AG09309 (cell line): ENCODE data around the gene ELMO3.
A peak's percentile ranks its signal among the peaks of the same experiment; 100 is the strongest.

Source experiments
- DNase-seq: peaks from one replicate; pipeline ENCODE4 v3.0.0-alpha.2; 2010; ENCODE audit warnings: low read depth
- H3K4me3 ChIP-seq: 2 replicates; pipeline ENCODE4 v1.5.1; 2011; ENCODE audit warnings: mild to moderate bottlenecking, low read depth, low read length, moderate library complexity; ENCODE audit not compliant: control insufficient read depth
- CTCF ChIP-seq: IDR thresholded peaks from 2 replicates; pipeline ENCODE4 v1.5.1; 2011; ENCODE audit warnings: mild to moderate bottlenecking, low read depth, low read length, inconsistent platforms; ENCODE audit not compliant: insufficient read depth, control insufficient read depth; ENCODE audit errors: missing control alignments

The ELMO3 gene

GRCh38 chr16:67199011-67199807 lies at the start of gene ELMO3:
Gene ELMO3 (plus strand): TSS chr16:67199131. CDS start chr16:67199327, 196 bp downstream.
- H3K4me3 ChIP-seq: no peak within 1 kb of the TSS
- DNase-seq: no peak
- peak; percentile 21 for TF ChIP-seq CTCF

DNA sequence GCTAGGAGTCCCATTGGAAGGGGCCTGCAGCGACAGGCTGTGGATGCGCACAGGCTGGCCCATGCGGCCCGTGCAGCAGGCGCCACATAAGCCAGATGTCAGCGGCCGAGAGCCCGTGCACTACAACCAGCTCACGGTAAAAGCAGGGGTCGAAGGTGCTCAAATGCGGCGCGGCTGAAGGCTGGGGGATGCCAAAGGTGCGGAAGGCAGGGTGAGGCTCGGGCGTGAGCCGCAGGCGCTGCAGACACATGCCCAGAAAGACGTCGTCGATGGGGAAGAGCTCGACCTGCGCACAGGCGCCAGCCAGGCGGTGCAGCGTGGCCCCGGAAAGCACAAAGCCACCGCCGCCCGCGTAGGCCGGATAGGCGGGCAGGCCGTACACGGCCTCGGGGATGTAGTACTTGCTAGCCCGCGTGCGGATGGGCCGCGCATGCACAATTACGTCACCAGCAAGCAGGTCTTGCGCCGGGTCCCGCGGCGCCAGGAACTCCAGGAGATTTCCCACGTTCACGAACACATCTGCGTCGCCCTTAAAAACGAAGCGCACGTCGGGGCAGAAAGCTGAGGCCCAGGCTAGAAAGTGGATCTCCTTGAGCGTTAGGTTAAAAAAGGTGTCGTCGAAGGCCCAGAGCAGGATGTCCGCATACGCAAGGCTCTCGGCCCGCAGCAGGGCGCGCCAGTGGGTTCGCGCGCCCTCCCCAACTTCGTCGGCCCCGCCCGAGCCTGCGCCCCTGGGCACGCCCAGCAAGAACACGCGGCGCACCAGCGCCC lies 49.5 kb upstream of the ELMO3 start:
- H3K4me3 ChIP-seq: no peak overlapping the region
- no peak for DNase-seq
- no peak for TF ChIP-seq CTCF

GRCh38 chr16:67150047-67150832 lies 48.7 kb upstream of the ELMO3 start:
- no peak for TF ChIP-seq CTCF
- DNase-seq: no peak
- H3K4me3 ChIP-seq: peak overlapping the region; percentile 64

- TF ChIP-seq CTCF: no peak
- no peak for DNase-seq
- peak within 1 kb of the TSS; percentile 64 for H3K4me3 ChIP-seq
These were observed 48.0 kb upstream of the ELMO3 start, which contains the start of gene B3GNT9 for GRCh38 chr16:67150833-67151396. Gene B3GNT9 (minus strand): TSS chr16:67150998. CDS start chr16:67150485, 513 bp downstream.

- peak overlapping the region; percentile 64 for H3K4me3 ChIP-seq
- no peak for DNase-seq
- peak; percentile 6 for TF ChIP-seq CTCF
These were observed 47.4 kb upstream of the ELMO3 start for GRCh38 chr16:67151431-67152097.
